ENCODE data around the gene APOL3.
A peak's percentile ranks its signal among the peaks of the same experiment; 100 is the strongest.

APOL3 gene

DNA sequence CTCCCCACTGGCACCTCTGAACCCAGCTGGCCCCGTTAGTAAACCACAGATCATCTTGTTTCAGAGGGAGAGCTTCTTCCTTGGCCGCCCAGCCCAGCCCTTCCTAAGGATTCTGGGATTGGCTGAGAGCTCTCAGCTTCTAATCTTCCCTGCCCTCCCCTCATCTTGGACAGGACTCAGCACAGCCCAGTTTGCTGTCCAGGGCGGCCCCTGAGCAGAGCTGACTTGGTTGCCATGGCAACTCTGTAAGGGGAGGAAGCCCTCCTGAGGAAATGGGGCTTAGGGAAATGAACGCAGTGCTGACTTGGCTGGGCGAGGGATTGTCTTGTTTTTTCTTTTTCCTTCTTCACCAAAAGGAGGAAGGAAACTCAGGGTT, 36.5 kb upstream of the APOL3 start:
- no peak for DNase-seq (ENCODE audit: low spot score)
- TF ChIP-seq, protein P1, sequence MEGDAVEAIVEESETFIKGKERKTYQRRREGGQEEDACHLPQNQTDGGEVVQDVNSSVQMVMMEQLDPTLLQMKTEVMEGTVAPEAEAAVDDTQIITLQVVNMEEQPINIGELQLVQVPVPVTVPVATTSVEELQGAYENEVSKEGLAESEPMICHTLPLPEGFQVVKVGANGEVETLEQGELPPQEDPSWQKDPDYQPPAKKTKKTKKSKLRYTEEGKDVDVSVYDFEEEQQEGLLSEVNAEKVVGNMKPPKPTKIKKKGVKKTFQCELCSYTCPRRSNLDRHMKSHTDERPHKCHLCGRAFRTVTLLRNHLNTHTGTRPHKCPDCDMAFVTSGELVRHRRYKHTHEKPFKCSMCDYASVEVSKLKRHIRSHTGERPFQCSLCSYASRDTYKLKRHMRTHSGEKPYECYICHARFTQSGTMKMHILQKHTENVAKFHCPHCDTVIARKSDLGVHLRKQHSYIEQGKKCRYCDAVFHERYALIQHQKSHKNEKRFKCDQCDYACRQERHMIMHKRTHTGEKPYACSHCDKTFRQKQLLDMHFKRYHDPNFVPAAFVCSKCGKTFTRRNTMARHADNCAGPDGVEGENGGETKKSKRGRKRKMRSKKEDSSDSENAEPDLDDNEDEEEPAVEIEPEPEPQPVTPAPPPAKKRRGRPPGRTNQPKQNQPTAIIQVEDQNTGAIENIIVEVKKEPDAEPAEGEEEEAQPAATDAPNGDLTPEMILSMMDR (IDR thresholded peaks at IDR 0.05; ENCODE audit: extremely low read depth, missing control alignments): no peak

DNA sequence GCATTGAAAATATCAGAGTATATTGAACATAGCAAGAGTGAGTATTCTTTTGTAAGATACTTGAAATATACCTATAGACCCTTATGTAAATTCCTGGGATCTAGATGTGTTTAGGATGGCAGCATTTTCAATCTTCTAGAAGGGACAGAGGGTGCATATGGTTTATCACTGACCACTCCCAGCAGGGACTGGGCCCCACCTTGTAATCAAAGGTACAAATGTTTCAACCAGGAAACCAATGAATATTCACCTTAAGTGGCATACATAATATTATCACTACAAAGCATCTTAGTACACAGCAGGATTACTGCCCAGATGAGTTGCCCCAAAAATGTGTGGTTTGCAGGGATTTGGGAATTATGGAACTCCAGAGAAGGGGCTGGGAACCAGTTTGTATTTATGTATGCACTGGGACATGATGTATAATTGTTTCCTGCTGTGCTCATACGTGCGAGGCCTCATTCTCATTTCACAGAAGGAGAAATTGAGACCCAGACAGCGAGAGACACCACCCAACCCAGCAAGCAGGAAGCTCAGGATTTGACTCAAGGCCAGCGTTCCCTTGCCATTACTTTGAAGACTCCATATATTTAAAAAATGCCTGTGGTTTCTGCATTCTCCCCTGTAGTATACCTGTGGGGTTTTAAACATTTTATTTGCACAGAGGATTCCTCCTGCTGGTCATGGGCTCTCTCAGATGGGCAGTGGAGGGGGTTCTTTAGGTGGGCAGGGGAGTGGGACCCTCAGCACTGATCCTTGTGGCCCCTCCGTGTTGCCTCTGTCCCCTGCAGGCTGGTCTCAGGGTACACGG, 35.9 kb upstream of the APOL3 start:
- TF ChIP-seq, protein P1 (IDR thresholded peaks at IDR 0.05; ENCODE audit: extremely low read depth, missing control alignments): no peak
- DNase-seq (ENCODE audit: low spot score): no peak

DNA sequence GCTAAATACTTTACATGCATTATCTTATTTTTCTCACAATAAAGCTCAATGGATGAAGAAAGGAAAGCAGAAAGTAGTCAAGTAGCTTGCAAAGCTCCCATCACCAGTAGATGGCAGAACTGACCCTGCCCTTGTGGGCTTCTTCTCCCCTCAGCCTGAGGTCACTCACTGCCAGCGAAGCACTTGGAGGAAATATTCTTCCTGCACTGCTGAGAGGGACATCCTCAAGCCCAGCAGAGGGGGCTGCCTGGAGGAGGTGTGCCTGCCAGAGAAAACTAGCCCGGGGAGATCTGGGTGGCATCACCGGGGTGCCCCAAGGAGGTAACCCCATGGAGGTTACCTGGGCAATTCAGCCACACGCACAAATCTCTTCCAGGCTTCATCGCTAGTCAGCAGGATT, 34.4 kb upstream of the APOL3 start:
- TF ChIP-seq, protein P1 (IDR thresholded peaks at IDR 0.05; ENCODE audit: extremely low read depth, missing control alignments): peak; percentile 24
- peak; percentile 51 for DNase-seq (ENCODE audit: low spot score)

DNA sequence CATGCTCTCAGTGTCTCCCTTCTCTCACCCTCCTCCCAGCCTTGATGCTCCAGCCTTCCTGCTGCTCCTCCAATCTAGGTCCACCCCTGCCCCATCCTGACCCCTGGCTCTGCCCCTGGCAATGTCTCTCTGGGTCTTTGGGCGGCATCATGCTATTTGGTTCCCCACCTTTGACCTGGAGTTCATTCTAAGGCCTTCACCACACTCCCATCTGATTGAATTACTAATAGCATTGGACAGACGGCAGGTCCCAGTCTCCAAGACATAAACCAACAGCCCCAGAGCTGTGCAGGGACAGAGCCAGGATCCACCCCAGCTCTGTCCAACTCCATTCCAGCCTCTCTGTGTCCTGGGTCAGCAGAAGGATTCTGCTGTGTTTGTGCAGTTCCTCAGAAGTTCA, 33.8 kb upstream of the APOL3 start:
- TF ChIP-seq, protein P1 (IDR thresholded peaks at IDR 0.05; ENCODE audit: extremely low read depth, missing control alignments): no peak
- DNase-seq (ENCODE audit: low spot score): no peak

DNA sequence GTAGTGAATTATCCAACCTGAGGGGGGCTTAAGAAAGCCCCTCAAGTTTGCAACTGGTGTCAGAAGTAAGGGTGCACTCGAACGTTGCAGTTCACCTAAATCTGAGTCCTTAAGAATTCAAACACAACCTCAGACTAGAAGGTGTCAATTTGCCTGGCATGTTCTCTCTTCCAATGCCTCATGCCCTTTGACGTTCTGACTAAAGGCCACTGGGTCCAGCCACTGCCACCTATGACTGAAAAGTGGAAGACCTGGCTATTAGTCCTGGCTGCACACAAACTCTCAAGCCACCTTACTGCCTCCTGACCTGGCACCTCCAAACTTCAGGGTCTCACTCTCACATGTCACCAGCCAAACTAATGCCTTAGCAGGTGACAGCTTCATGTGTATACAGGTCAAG, 33.0 kb upstream of the APOL3 start:
- TF ChIP-seq, protein P1 (IDR thresholded peaks at IDR 0.05; ENCODE audit: extremely low read depth, missing control alignments): no peak
- DNase-seq (ENCODE audit: low spot score): no peak

DNA sequence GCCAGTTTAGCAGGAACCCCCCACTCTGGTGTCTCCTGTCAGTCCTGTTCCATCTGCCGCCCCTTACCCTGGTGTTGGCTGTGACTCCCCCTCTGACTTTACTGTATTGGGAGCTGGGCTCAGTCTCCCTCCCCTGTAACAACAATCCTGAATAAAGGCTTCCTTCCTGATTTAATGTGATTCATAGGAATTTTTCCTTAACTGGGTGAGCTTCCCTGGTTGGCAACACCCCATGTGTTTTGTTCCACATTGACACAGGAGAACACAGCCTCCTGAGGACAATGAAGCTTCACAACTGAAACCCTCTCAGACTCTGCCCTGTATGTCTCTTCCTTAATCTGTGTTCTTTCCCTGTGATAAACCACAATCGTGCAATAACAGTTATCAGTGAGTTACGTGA, 32.6 kb upstream of the APOL3 start:
- TF ChIP-seq, protein P1 (IDR thresholded peaks at IDR 0.05; ENCODE audit: extremely low read depth, missing control alignments): no peak
- DNase-seq (ENCODE audit: low spot score): no peak

DNA sequence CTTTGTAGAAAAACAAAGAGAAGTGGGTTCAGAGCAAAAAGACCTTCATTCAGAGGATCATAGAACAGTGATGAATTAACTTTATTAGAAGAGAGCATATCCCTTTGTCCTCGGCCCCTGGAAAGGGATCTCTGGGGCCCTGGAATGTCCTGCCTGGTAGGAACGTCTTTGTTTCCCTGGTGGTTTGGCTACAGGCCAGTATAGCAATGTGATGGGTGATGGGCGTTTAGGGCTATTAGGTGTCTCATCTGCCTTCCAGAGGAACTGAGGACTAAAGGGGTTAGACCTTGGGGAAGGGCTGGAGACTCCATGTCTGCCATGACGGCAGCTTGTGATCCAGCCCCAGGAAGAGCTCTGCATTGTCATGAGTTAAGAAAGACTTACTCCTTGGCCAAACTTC, 32.0 kb upstream of the APOL3 start:
- TF ChIP-seq, protein P1 (IDR thresholded peaks at IDR 0.05; ENCODE audit: extremely low read depth, missing control alignments): no peak
- no peak for DNase-seq (ENCODE audit: low spot score)
